ENCODE results near the gene ZNF215.
"Not testable (repeated sequence)": the region's sequence is repeated elsewhere in the genome, so short reads cannot be mapped to it uniquely, and the experiment has no call there.

ZNF215 gene

DNA sequence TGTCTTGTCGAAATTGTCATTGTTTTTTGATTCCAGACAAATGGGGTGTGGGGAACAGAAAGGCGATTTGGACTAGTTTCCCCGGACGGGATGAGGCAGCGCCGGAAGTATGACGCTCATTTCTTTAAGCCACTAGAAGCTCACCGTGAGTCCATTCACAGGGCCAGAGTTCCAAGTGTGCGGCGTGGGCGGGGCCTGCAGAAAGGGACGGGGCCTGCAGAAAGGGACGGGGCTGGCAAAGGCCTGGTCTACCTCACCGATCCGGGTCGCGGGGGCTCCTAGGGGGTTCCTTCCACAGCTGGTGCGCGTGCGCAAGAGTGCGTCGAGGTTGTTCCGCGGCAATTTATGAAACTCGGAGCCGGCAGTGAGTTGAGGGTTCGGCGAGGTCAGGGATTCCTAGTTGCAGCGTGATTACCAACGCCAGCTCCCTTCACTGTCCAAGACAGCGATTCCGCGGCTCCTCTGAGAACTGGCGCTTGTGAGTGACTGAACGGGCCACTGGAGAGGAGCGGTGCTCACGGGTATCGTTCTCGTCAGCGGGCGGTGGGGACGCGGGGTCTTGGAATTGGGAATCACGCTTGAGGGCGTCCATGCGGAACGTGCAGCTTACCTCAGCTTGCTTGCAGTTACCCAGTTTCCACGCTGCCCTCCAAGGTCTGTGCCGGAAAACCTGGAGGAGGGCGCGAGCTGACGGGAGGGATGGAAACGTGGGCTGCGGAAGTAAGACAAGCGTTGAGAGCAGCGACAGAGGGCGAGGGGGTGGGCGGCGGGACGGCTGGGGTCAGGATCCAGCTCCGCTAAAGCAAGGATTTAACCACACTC lies at the start of gene ZNF215:
ZNF215 (plus strand) TSS at position 219 of the 822 bp plus-strand sequence. CDS start 5,847 bp downstream, outside the sequence.
- no peak for DNase-seq (ENCODE audit: low read depth)

GRCh38 chr11:6876914-6877313 lies 49.3 kb upstream of the ZNF215 start:
- no peak for DNase-seq (ENCODE audit: low read depth)

- DNase-seq (ENCODE audit: low read depth), result no peak
These were observed 43.5 kb upstream of the ZNF215 start for GRCh38 chr11:6882751-6883150.

DNA sequence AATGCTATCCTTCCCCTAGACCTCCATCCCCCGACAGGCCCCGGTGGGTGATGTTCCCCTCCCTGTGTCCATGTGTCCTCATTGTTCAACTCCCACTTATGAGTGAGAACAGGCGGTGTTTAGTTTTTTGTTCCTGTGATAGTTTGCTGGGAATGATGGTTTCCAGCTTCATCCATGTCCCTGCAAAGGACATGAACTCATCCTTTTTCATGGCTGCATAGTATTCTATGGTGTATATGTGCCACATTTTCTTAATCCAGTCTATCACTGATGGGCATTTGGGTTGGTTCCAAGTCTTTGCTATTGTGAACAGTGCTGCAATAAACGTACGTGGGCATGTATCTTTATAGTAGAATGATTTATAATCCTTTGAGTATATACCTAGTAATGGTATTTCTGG lies 38.5 kb upstream of the ZNF215 start:
- DNase-seq (ENCODE audit: low read depth), result not testable (repeated sequence)

DNA sequence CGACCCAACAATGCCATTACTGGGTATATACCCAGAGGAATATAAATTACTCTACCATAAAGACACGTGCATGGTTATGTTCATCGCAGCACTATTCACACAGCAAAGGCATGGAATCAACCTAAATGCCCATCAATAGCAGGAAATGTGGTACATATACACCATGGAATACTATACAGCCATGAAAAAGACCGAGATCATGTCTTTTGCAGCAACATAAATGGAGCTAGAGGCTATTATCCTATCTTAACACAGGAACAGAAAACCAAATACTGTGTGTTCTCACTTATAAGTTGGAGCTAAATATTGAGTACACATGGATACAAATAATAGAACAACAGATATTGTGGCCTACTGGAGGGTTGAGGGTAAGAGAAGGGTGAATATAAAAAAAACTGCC lies 37.4 kb upstream of the ZNF215 start:
- no peak for DNase-seq (ENCODE audit: low read depth)

DNA sequence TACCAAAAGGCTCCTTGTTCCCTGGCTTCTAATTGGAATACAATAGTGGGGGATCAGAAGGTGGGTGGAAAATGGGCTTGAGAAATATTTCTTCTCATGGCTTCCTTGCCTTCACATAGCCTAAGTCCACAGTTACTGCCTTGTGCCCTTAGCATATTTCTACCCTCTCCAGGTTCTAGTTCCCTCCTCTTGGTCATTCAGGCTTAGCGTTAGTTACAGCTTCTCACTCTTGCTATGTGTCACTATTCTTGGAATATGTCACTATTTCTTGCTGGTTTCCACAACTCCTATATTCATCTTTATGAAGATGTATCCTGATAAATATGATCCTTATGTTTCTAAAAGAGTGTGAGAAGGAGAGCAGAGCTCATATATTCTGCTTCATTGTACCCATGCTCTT lies 36.4 kb upstream of the ZNF215 start:
- no peak for DNase-seq (ENCODE audit: low read depth)

GRCh38 chr11:6892400-6892799 lies 33.8 kb upstream of the ZNF215 start, which contains the start of gene OR2D2:
TSS of gene OR2D2 (minus strand) at chr11:6892500. CDS start at chr11:6892500, 0 bp downstream.
- no peak for DNase-seq (ENCODE audit: low read depth)

DNA sequence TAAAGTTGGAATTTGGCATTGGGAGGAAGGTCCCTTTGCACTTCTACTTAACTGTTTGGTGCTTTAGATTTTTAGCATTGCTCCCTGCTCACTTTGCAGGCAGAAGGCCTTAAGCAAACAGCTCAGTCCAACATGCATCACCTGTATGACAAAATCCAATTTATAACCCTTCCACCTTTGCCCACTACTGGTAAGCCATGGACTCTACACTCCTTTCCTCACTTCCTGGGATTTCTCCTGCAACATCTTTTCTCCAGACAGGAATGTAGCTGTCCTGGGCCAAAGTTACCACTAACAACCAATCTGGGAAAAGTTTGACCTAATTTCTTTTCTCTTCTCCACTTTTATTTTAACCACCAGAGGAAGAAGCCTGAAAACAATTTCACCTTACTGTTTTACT lies 32.1 kb upstream of the ZNF215 start:
- DNase-seq (ENCODE audit: low read depth), result no peak

- DNase-seq (ENCODE audit: low read depth), result no peak
These were observed 31.2 kb upstream of the ZNF215 start for GRCh38 chr11:6895010-6895409.

GRCh38 chr11:6898911-6899310 lies 27.3 kb upstream of the ZNF215 start:
- no peak for DNase-seq (ENCODE audit: low read depth)

DNA sequence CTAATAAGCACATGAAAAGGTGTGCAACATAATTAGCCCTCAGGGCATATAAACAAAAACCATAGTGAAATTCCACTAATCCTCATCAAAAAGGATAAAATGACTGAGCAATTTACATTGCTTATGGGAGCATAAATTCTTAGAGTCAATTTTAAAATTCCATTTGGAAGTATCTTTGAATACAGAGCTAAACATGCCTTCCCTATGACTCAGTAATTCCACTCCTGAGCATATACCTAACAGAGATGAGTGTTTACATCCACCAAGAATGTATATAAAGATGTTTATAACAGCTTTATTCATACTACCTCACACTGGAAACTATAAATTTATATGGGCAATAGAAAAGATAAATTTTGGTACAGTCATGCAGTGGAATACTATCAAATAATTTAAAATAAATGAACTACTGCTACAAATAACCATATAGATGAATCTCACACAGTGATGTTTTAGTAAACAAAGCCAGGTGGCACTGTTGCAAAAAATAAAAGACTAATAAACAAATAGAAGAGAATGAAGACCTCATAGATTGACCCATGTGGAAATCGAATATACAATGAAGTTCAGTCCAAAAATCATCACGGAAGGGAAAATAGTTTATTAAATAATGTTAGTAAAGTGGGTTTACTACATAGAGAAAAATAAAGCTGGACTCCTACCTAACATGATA lies 25.8 kb upstream of the ZNF215 start:
- DNase-seq (ENCODE audit: low read depth), result no peak

GRCh38 chr11:6904804-6905203 lies 21.4 kb upstream of the ZNF215 start:
- not testable (repeated sequence) for DNase-seq (ENCODE audit: low read depth)

DNA sequence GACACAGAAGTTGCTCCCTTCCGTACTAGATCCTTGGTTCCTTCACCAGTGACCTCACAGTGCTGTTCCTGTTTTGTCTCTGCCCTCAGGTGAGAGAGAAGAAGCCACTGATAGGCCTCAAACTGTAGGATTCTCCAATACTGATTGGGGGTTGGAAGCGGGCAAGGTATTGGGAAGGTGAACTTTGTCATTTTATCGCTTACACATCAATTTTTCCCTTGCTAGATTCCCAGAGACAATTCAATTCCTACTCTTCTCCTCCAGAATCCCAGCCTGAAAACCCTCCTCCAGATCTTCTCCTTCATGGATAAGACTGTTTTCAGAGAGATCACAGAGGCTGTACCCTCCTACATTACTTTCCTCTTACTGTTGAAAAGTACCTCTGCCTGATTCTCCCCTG lies 14.8 kb upstream of the ZNF215 start:
- DNase-seq (ENCODE audit: low read depth), result no peak

DNA sequence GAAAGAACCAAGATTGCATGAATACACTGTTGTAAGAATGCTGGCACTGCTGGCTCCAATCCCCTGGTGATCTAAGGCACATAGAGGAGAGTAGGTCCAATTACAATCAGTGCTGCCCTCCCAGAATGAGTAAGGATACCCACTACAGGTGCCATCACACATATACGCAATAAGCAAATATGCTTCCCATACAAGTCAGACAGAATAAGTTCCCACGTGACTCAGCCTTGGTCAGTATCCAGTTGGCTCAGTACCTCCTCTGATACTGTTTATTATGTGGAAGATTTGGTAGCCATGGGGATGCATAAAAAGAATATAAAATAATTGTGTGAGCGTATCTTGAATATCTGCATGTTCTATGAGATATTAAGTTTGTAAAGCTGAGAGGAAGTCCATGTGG lies 14.3 kb upstream of the ZNF215 start:
- DNase-seq (ENCODE audit: low read depth), result no peak

DNA sequence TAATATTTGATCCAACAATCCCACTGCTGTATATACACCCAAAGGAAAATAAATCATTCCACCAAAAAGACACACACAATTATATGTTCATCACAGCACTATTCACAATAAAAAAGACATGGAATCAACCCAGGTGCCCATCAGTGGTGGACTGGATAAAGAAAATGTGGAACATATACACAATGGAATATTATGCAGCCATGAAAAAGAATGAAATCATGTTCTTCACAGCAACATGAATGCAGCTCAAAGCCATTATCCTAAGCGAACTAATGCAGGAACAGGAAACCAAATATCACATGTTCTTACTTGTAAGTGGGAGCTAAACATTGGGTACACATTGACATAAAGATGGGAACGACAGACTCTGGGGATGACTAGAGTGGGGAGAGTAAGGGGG lies 6.5 kb upstream of the ZNF215 start:
- DNase-seq (ENCODE audit: low read depth), result no peak

DNA sequence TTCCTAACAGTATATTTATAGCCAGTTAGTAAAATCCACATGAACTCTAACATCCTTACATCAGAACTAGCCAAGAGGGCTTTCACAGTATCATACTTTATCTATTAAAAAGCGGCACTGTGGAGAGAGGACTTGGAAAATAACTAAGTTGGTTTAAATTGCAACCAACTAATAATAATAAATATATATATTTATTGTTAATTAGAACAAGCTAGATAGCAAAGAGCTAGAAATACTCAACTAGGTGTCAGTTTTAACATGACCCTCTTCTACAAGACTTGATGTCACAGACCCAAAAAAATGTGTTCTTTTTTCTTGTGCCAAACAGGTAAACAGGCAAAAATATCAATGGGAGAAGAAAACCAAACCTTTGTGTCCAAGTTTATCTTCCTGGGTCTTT lies 5.5 kb upstream of the ZNF215 start, which contains the start of gene OR2D3:
OR2D3 (plus strand) TSS at position 301 of the 400 bp plus-strand sequence; CDS start at position 301, 0 bp downstream.
- DNase-seq (ENCODE audit: low read depth), result no peak

GRCh38 chr11:6925007-6925577 lies 1.1 kb upstream of the ZNF215 start:
- DNase-seq (ENCODE audit: low read depth), result no peak

DNA sequence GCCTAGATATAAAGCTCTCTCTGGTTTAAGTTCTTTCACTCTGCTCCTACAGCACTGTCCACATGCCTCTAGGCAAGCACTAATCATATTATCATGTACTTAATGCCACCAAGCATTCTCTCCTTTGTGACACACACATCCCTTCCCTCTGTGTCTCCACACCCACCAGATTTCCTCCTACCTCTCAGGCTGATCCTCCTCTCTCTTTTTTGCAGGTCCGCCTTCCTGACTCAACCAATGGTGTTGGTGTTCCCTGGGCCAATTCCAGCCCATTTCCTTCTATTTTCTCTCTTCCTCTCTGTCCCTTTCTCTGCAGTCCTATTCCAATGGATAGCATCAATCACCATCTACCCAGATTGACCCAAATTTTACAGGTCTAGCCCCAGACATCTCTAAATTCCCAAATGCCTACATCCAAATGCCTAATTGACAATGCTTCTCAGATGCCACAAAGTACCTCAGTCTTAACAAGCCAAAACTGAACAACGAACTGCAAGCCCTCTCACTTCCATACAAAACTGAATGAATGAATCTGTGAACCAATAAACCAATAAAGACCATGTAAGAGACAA lies 504 bp upstream of the ZNF215 start:
- DNase-seq (ENCODE audit: low read depth), result no peak

DNA sequence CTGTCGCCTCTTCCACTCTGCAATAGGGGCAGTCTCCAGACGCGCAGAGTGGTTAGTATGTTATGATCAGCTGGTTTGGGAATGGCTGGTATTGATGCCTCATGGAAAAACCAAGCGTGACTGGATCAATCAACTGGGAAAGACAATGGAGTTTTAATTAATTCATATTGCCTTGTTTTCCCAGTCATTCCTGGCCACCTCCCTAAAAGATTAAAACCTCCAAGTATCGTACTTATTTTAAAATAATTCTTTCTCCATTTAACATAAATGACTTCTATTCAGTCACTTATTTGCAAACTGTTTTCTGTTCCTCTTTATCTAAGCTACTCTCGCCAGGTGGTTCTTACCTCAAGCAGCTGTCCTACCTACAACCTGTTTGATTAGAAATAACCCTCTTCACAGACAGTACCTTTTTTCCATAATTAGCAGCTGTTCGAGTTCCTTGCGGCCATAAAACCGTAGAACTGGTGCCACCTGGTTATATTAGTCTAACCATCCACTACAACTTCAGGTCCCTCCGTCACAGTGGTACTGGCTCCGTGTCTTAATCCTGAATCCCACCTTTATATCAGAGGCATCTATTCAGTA lies 898 bp downstream of the ZNF215 start:
- no peak for DNase-seq (ENCODE audit: low read depth)

DNA sequence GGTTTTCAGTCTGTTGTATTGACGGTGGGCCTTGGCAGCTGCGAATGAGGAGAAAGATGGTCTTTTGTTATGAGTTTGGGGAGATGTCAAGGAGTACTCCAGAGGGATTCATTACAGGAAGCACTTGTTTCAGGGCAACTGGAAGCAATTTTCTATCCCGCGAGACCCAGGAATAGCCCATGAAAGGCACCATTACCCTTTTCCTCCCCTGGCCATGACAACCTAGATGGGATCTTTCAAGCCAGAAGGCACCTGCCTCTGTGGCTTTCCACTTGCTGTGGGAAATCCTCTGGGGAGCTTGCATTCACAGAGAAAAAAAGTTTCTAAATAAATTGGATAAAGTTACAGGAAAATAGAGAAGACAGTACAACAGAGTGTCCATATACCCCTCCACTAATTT lies 2.7 kb downstream of the ZNF215 start:
- no peak for DNase-seq (ENCODE audit: low read depth)

DNA sequence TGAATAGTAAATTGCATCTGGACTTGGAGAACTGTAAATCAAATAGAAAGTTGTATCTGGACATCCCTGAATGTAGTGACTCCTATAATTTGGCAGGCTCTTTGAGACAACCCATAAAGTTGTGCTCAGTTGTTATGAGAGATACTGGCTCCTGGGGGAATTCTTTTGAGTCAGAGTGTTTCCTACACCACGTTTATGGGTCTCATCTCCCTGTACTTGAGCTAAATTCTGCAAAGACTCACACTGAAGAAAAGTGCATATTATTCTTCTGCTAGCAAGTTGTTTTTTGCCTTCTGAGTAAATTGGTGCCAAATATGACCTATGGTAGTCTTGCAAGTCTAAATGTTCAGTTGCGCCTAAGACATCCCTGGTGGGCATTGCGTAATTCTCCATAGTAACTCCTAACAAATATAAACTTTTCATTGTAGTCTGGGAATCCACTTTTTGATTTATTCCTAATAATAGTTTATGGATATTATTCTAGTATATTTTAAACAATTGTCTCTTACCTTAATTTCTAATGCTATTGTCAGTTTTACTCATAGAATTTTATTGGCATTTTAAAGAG lies 5.0 kb downstream of the ZNF215 start:
- no peak for DNase-seq (ENCODE audit: low read depth)

DNA sequence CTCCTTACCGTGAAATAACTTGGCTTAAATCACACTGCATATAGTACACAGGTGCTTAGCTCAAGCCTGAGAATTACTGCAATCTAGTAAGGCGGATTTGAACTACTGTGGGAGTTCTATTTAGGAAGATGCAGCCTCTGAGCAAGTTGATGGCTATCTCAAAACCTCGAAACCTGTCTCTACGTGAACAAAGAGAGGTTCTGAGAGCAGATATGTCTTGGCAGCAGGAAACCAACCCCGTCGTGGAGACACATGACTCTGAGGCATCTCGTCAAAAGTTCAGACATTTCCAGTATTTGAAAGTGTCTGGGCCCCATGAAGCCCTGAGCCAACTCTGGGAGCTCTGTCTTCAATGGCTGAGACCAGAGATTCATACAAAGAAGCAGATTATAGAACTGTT lies 5.9 kb downstream of the ZNF215 start:
- no peak for DNase-seq (ENCODE audit: low read depth)

Data from activated gamma-delta T cell treated with anti-CD3 and anti-CD28 coated beads, Interleukin-2, amount 50 U/mL, for 16 hours (primary cell).